Caco-2 (cell line): ENCODE data around the gene MESP1. TPM values are rescaled to one million over a fixed set of nuclear protein-coding genes. Genes with fewer than 3 reads are reported as not detected.
"Not testable (repeated sequence)": the region's sequence is repeated elsewhere in the genome, so short reads cannot be mapped to it uniquely, and the experiment has no call there.

Experiments used
- BruUV-seq: library from RNA; stranded (reverse); fragments of 400-500 nt; replicated peaks from 2 replicates; lab custom pipeline; 2021; lab: Mats Ljungman, UMichigan
- CTCF ChIA-PET: fragments of 300-600 bp; sonication (Branson Sonifier 250); formaldehyde crosslinking; loops from one replicate; lab custom pipeline; 2022; ENCODE audit warnings: antibody characterized with exemption; lab: Charles Lee
- POLR2A ChIA-PET: fragments of 300-600 bp; sonication (Branson Sonifier 250); formaldehyde crosslinking; loops from one replicate; lab custom pipeline; 2022; ENCODE audit warnings: antibody characterized with exemption; lab: Charles Lee
- DNase-seq, 2 experiments: peaks; one replicate each; pipeline versions ENCODE4 v3.0.0 to v3.0.0-alpha.2; 2020 to 2022
- H3K27me3 ChIP-seq: replicated peaks from 2 replicates; pipeline ENCODE4 v1.6.0; 2011; ENCODE audit warnings: low read length; ENCODE audit not compliant: control insufficient read depth, insufficient read depth
- H3K36me3 ChIP-seq: 2 replicates; pipeline ENCODE4 v1.5.1; 2011; ENCODE audit warnings: low read length; ENCODE audit not compliant: control insufficient read depth, insufficient read depth
- H3K4me1 ChIP-seq: fragments of 250-450 bp; sonication (Bioruptor Pico); 2 replicates; pipeline ENCODE4 v1.5.1; 2020; ENCODE audit warnings: mild to moderate bottlenecking
- H3K4me3 ChIP-seq: 2 replicates; pipeline ENCODE4 v1.5.1; 2011; ENCODE audit warnings: low read depth, mild to moderate bottlenecking, control low read depth, low read length
- H3K9me3 ChIP-seq: fragments of 250-450 bp; sonication (Bioruptor Pico); 2 replicates; pipeline ENCODE4 v1.5.1; 2020; ENCODE audit warnings: mild to moderate bottlenecking, moderate library complexity
- H3K27ac Mint-ChIP-seq: one replicate; pipeline ENCODE4 v1.8.0; 2022; ENCODE audit warnings: mixed read lengths; ENCODE audit not compliant: unreplicated experiment
- H3K27me3 Mint-ChIP-seq: one replicate; pipeline ENCODE4 v1.8.0; 2022; ENCODE audit warnings: mixed read lengths; ENCODE audit not compliant: insufficient read depth, unreplicated experiment
- H3K36me3 Mint-ChIP-seq: one replicate; pipeline ENCODE4 v1.8.0; 2022; ENCODE audit warnings: mild to moderate bottlenecking, mixed read lengths; ENCODE audit not compliant: insufficient read depth, unreplicated experiment
- H3K4me1 Mint-ChIP-seq: one replicate; pipeline ENCODE4 v1.8.0; 2022; ENCODE audit warnings: low read depth, mixed read lengths; ENCODE audit not compliant: unreplicated experiment
- H3K4me3 Mint-ChIP-seq: one replicate; pipeline ENCODE4 v1.8.0; 2022; ENCODE audit warnings: mild to moderate bottlenecking, moderate library complexity, mixed read lengths; ENCODE audit not compliant: unreplicated experiment
- H3K9me3 Mint-ChIP-seq: one replicate; pipeline ENCODE4 v1.8.0; 2022; ENCODE audit warnings: mixed read lengths; ENCODE audit not compliant: unreplicated experiment
- CTCF ChIP-seq, 2 experiments: fragments of 200-600 bp in 1 of 2; IDR thresholded peaks; 1 replicate in 1 of 2; 2 replicates in 1 of 2; pipeline versions ENCODE4 v1.5.1 to v1.8.0; 2011 to 2022; ENCODE audit warnings: antibody characterized with exemption in 1 of 2, control low read depth in 1 of 2, inconsistent platforms in 1 of 2, low read depth in 1 of 2, low read length in 1 of 2, mild to moderate bottlenecking in 1 of 2, moderate library complexity in 1 of 2; ENCODE audit not compliant: insufficient read depth in 1 of 2, severe bottlenecking in 1 of 2, unreplicated experiment in 1 of 2
- intact Hi-C: fragments of 100-400 bp; cut with micrococcal nuclease; formaldehyde crosslinking; loops from one replicate; pipeline ENCODE4 v1.10.0; 2022; ENCODE audit not compliant: unreplicated experiment
- total RNA-seq: library from RNA; stranded (reverse); gene quantifications from 2 replicates; pipeline ENCODE4 v1.2.3, GENCODE V29; 2022

MESP1 gene
- total RNA-seq, 1 experiment from 2014 or later = 1.00 TPM

- CTCF ChIA-PET = interaction anchor here (0.6 to 1.4 kb wide), 3 partner anchors 23 to 367 kb away, joined by 3 to 7 read pairs (median 3); no protein-coding TSS in a partner anchor
These were observed 33.0 kb upstream of the MESP1 start for GRCh38 chr15:89783861-89784685.

GRCh38 chr15:89783111-89783860 is 32.2 kb upstream of the MESP1 start:
- H3K4me1 Mint-ChIP-seq = peaks cover 27% of the 10 kb centered on the region
- Histone ChIP-seq H3K9me3 (peaks cover 7% of the 10 kb centered on the region; the same call in 1 of the 2 replicates), H3K4me3 (no peak overlapping the region), H3K4me1 (peaks cover 67% of the 10 kb centered on the region), H3K36me3 (no peaks in the 10 kb centered on the region; the same call in 1 of the 2 replicates), H3K27me3 (no peaks in the 10 kb centered on the region)
- peak overlapping the region; percentile 47 for H3K4me3 Mint-ChIP-seq
- TF ChIP-seq CTCF (IDR thresholded peaks at IDR 0.05; ENCODE audit: insufficient read depth in 1 of 2, low read depth in 1 of 2, low read length in 1 of 2, severe bottlenecking in 1 of 2, unreplicated experiment in 1 of 2) = no peak
- no TSS peak for BruUV-seq
- intact Hi-C loops = no loop called here
- peaks cover 6% of the 10 kb centered on the region for H3K9me3 Mint-ChIP-seq
- CTCF ChIA-PET = interaction anchor here (0.6 to 1.4 kb wide), 3 partner anchors 23 to 368 kb away, joined by 3 to 7 read pairs (median 3); no protein-coding TSS in a partner anchor
- H3K27me3 Mint-ChIP-seq = no peaks in the 10 kb centered on the region
- peaks cover 7% of the 10 kb centered on the region for H3K36me3 Mint-ChIP-seq
- POLR2A ChIA-PET = no interaction called here
- DNase-seq = peak; percentile 37 to 82
- peak overlapping the region; percentile 68 for H3K27ac Mint-ChIP-seq

More at GRCh38 chr15:89783861-89784685, 33.0 kb upstream of the MESP1 start:
- Histone ChIP-seq H3K27me3 (no peaks in the 10 kb centered on the region), H3K36me3 (no peaks in the 10 kb centered on the region; the same call in 1 of the 2 replicates), H3K4me3 (no peak overlapping the region), H3K9me3 (peaks cover 10% of the 10 kb centered on the region; the same call in 1 of the 2 replicates), H3K4me1 (peaks cover 63% of the 10 kb centered on the region)
- H3K36me3 Mint-ChIP-seq = peaks cover 7% of the 10 kb centered on the region
- H3K27ac Mint-ChIP-seq = peak overlapping the region; percentile 68
- TF ChIP-seq CTCF (IDR thresholded peaks at IDR 0.05; ENCODE audit: insufficient read depth in 1 of 2, low read depth in 1 of 2, low read length in 1 of 2, severe bottlenecking in 1 of 2, unreplicated experiment in 1 of 2) = no peak
- peaks cover 27% of the 10 kb centered on the region for H3K4me1 Mint-ChIP-seq
- H3K27me3 Mint-ChIP-seq = no peaks in the 10 kb centered on the region
- H3K9me3 Mint-ChIP-seq = peaks cover 9% of the 10 kb centered on the region
- intact Hi-C loops = no loop called here
- no TSS peak for BruUV-seq
- no peak overlapping the region for H3K4me3 Mint-ChIP-seq
- DNase-seq = no peak
- POLR2A ChIA-PET = no interaction called here

GRCh38 chr15:89782619-89782950 is 31.5 kb upstream of the MESP1 start:
- H3K9me3 ChIP-seq, DNase-seq, POLR2A ChIA-PET, H3K9me3 Mint-ChIP-seq, intact Hi-C loops, H3K36me3 Mint-ChIP-seq, H3K27me3 ChIP-seq, H3K4me3 ChIP-seq, BruUV-seq, H3K27me3 Mint-ChIP-seq, H3K36me3 ChIP-seq: not testable (repeated sequence)
- Mint-ChIP-seq H3K4me1 (peaks cover 27% of the 10 kb centered on the region), H3K4me3 (peak overlapping the region; percentile 27), H3K27ac (peak overlapping the region; percentile 68)
- H3K4me1 ChIP-seq = peaks cover 67% of the 10 kb centered on the region
- CTCF ChIA-PET = interaction anchor here (1.0 kb wide), 1 partner anchor 22 kb away, joined by 3 read pairs; no protein-coding TSS in a partner anchor
